ENCODE measurements around the gene ASB2. TPM values are rescaled to one million over a fixed set of nuclear protein-coding genes. Genes with fewer than 3 reads are reported as not detected.

The ASB2 gene
- total and polyA plus RNA-seq, 2 donors (not counting 1 experiment from before 2014, with no cell fraction given) = 0.99 to 1.5 TPM

GRCh38 chr14:93950948-93951634 is 25.3 kb downstream of the ASB2 start:
- Histone ChIP-seq H3K27me3 (ENCODE audit: control insufficient read depth, insufficient read depth, low read length) (no peaks in the 10 kb centered on the region), H3K9ac (ENCODE audit: insufficient read depth, low read length) (no peak overlapping the region), H3K79me2 (ENCODE audit: control insufficient read depth, insufficient read depth, low read length) (no peaks in the 10 kb centered on the region), H3K4me1 (ENCODE audit: control insufficient read depth, extremely low read depth, insufficient read depth, low read length) (no peaks in the 10 kb centered on the region), H3K36me3 (ENCODE audit: control insufficient read depth, insufficient read depth, low read length) (no peaks in the 10 kb centered on the region), H3K4me2 (ENCODE audit: extremely low read depth, insufficient read depth, low read length) (no peak overlapping the region), H3K4me3 (replicated peaks in 1 of 4; ENCODE audit: control extremely low read depth in 1 of 4, insufficient read depth in 1 of 4, low read depth in 3 of 4, low read length in 4 of 4) (no peak overlapping the region), H2AFZ (ENCODE audit: low read length) (no peak overlapping the region), H4K20me1 (ENCODE audit: control insufficient read depth, extremely low read depth, insufficient read depth, low read length) (no peaks in the 10 kb centered on the region), H3K27ac (ENCODE audit: insufficient read depth, low read length) (no peak overlapping the region), H3K9me3 (ENCODE audit: control insufficient read depth, insufficient read depth, low read depth, low read length) (no peaks in the 10 kb centered on the region)
- no peak for TF ChIP-seq EZH2 (IDR thresholded peaks at IDR 0.05; ENCODE audit: low read length, missing control alignments)
- no peak for TF ChIP-seq CTCF (conservative IDR thresholded peaks at IDR 0.05 in 1 of 2, IDR thresholded peaks at IDR 0.05 in 1 of 2; ENCODE audit: low read depth in 1 of 2, low read length in 2 of 2)
- DNase-seq (ENCODE audit: low read depth in 2 of 2) = no peak

- H3K4me2 ChIP-seq (ENCODE audit: extremely low read depth, insufficient read depth, low read length) = no peak overlapping the region
- H3K9ac ChIP-seq (ENCODE audit: insufficient read depth, low read length) = no peak overlapping the region
- DNase-seq (ENCODE audit: low read depth in 2 of 2) = no peak
- no peak overlapping the region for H3K27ac ChIP-seq (ENCODE audit: insufficient read depth, low read length)
- H2AFZ ChIP-seq (ENCODE audit: low read length) = no peak overlapping the region
- no peak overlapping the region for H3K4me3 ChIP-seq (replicated peaks in 1 of 4; ENCODE audit: control extremely low read depth in 1 of 4, insufficient read depth in 1 of 4, low read depth in 3 of 4, low read length in 4 of 4)
- no peaks in the 10 kb centered on the region for H3K27me3 ChIP-seq (ENCODE audit: control insufficient read depth, insufficient read depth, low read length)
- H3K4me1 ChIP-seq (ENCODE audit: control insufficient read depth, extremely low read depth, insufficient read depth, low read length) = no peaks in the 10 kb centered on the region
- H3K79me2 ChIP-seq (ENCODE audit: control insufficient read depth, insufficient read depth, low read length) = no peaks in the 10 kb centered on the region
- H3K9me3 ChIP-seq (ENCODE audit: control insufficient read depth, insufficient read depth, low read depth, low read length) = no peaks in the 10 kb centered on the region
- no peak for TF ChIP-seq CTCF (conservative IDR thresholded peaks at IDR 0.05 in 1 of 2, IDR thresholded peaks at IDR 0.05 in 1 of 2; ENCODE audit: low read depth in 1 of 2, low read length in 2 of 2)
- no peak for TF ChIP-seq EZH2 (IDR thresholded peaks at IDR 0.05; ENCODE audit: low read length, missing control alignments)
- H3K36me3 ChIP-seq (ENCODE audit: control insufficient read depth, insufficient read depth, low read length) = no peaks in the 10 kb centered on the region
- no peaks in the 10 kb centered on the region for H4K20me1 ChIP-seq (ENCODE audit: control insufficient read depth, extremely low read depth, insufficient read depth, low read length)
These were observed 26.8 kb downstream of the ASB2 start for GRCh38 chr14:93949511-93950075.

- Histone ChIP-seq H3K4me3 (replicated peaks in 1 of 4; ENCODE audit: control extremely low read depth in 1 of 4, insufficient read depth in 1 of 4, low read depth in 3 of 4, low read length in 4 of 4) (no peak overlapping the region), H3K27me3 (ENCODE audit: control insufficient read depth, insufficient read depth, low read length) (no peaks in the 10 kb centered on the region), H4K20me1 (ENCODE audit: control insufficient read depth, extremely low read depth, insufficient read depth, low read length) (no peaks in the 10 kb centered on the region), H3K4me2 (ENCODE audit: extremely low read depth, insufficient read depth, low read length) (no peak overlapping the region), H3K9ac (ENCODE audit: insufficient read depth, low read length) (no peak overlapping the region), H3K79me2 (ENCODE audit: control insufficient read depth, insufficient read depth, low read length) (no peaks in the 10 kb centered on the region), H3K9me3 (ENCODE audit: control insufficient read depth, insufficient read depth, low read depth, low read length) (no peaks in the 10 kb centered on the region), H3K36me3 (ENCODE audit: control insufficient read depth, insufficient read depth, low read length) (no peaks in the 10 kb centered on the region), H2AFZ (ENCODE audit: low read length) (no peak overlapping the region), H3K27ac (ENCODE audit: insufficient read depth, low read length) (no peak overlapping the region), H3K4me1 (ENCODE audit: control insufficient read depth, extremely low read depth, insufficient read depth, low read length) (no peaks in the 10 kb centered on the region)
- DNase-seq (ENCODE audit: low read depth in 2 of 2) = no peak
- TF ChIP-seq EZH2 (IDR thresholded peaks at IDR 0.05; ENCODE audit: low read length, missing control alignments) (no peak), CTCF (conservative IDR thresholded peaks at IDR 0.05 in 1 of 2, IDR thresholded peaks at IDR 0.05 in 1 of 2; ENCODE audit: low read depth in 1 of 2, low read length in 2 of 2) (no peak)
These were observed 29.1 kb downstream of the ASB2 start for GRCh38 chr14:93947282-93947681.
